K562 (cell line): ENCODE data around the gene ST3GAL3. TPM values are rescaled to one million over a fixed set of nuclear protein-coding genes. Genes with fewer than 3 reads are reported as not detected.

Experiments
- ATAC-seq: fragments of 200-7000 bp; cut with Tn5 transposase; 3 replicates; pipeline ENCODE4 v1.9.1; 2020; ENCODE audit warnings: moderate library complexity
- BruUV-seq: library from RNA; stranded (reverse); fragments of 400-500 nt; replicated peaks from 2 replicates; lab custom pipeline; 2021; lab: Mats Ljungman, UMichigan
- CTCF ChIA-PET: fragments of 300-600 bp; formaldehyde crosslinking; extraction: SDS; loops from one replicate; lab custom pipeline; 2021; ENCODE audit warnings: low intra/inter-chr PET ratio; lab: Yijun Ruan, JAX
- POLR2A ChIA-PET: fragments of 300-600, 350-650 bp; sonication (Branson Sonifier 250); formaldehyde crosslinking; extraction: SDS; loops from one replicate; lab custom pipeline; 2021; ENCODE audit warnings: antibody characterized with exemption, inconsistent platforms; lab: Yijun Ruan, JAX
- DNase-seq, 4 experiments: peaks; one replicate each; pipeline versions ENCODE4 v3.0.0 to v3.0.0-alpha.2; 2011 to 2018; ENCODE audit warnings: low spot score in 3 of 4, mixed read lengths in 3 of 4; ENCODE audit errors: extremely low read depth in 1 of 4
- FAIRE-seq: peaks from 2 replicates; lab custom pipeline; 2011; peaks lifted over from hg19 to GRCh38; lab: Jason Lieb, UNC
- H2AFZ ChIP-seq: 2 replicates; pipeline ENCODE4 v1.6.0; 2011; ENCODE audit warnings: low read depth, low read length, control low read depth, inconsistent platforms
- H3K27ac ChIP-seq: fragments of 200-600 bp; 3 replicates; pipeline ENCODE4 v1.8.0; 2011; ENCODE audit warnings: low read depth, mild to moderate bottlenecking, control low read depth, inconsistent platforms, low read length, moderate library complexity, mixed read lengths; ENCODE audit errors: extremely low read depth
- H3K27me3 ChIP-seq, 2 experiments: fragments of 300-600 bp in 1 of 2; 2 replicates in 1 of 2; 3 replicates in 1 of 2; pipeline versions ENCODE4 v1.6.0 to v1.8.0; 2011; ENCODE audit warnings: inconsistent platforms in 2 of 2, low read length in 2 of 2, mild to moderate bottlenecking in 1 of 2, mixed read lengths in 1 of 2, moderate library complexity in 1 of 2; ENCODE audit not compliant: control insufficient read depth in 2 of 2, insufficient read depth in 2 of 2
- H3K36me3 ChIP-seq: fragments of 300-600 bp; 3 replicates; pipeline ENCODE4 v1.8.0; 2011; ENCODE audit warnings: mild to moderate bottlenecking, low read length, inconsistent platforms; ENCODE audit not compliant: control insufficient read depth, insufficient read depth
- H3K4me1 ChIP-seq, 2 experiments: fragments of 200-600 bp in 1 of 2; replicated peaks in 1 of 2; 2 replicates in 1 of 2; 3 replicates in 1 of 2; pipeline versions ENCODE4 v1.5.1 to v1.8.0; 2011; ENCODE audit warnings: inconsistent platforms in 2 of 2, low read length in 2 of 2, mild to moderate bottlenecking in 1 of 2, mixed read lengths in 1 of 2, moderate library complexity in 1 of 2; ENCODE audit not compliant: control insufficient read depth in 2 of 2, insufficient read depth in 2 of 2
- H3K4me2 ChIP-seq: 2 replicates; pipeline ENCODE4 v1.6.1; 2011; ENCODE audit warnings: low read length, control low read depth, inconsistent platforms, mixed read lengths; ENCODE audit not compliant: insufficient read depth
- H3K4me3 ChIP-seq: fragments of 200-600 bp; sonication (generic), shearing (Covaris generic); 2 replicates; pipeline ENCODE4 v1.5.1; 2016; ENCODE audit warnings: control low read depth, inconsistent platforms
- H3K79me2 ChIP-seq: fragments of 200-600 bp; 3 replicates; pipeline ENCODE4 v1.8.0; 2011; ENCODE audit warnings: low read length, inconsistent platforms; ENCODE audit not compliant: control insufficient read depth, insufficient read depth
- H3K9ac ChIP-seq, 2 experiments: 2 replicates each; pipeline versions ENCODE4 v1.6.0 to v1.6.1; 2011; ENCODE audit warnings: low read depth in 2 of 2, low read length in 2 of 2, control low read depth in 1 of 2, inconsistent platforms in 1 of 2, mild to moderate bottlenecking in 1 of 2, mixed read lengths in 1 of 2; ENCODE audit not compliant: insufficient read depth in 1 of 2
- H3K9me1 ChIP-seq: one replicate; pipeline ENCODE4 v1.6.0; 2011; ENCODE audit warnings: inconsistent platforms, mild to moderate bottlenecking, low read length, moderate library complexity; ENCODE audit not compliant: control insufficient read depth, insufficient read depth
- H3K9me3 ChIP-seq: replicated peaks from 2 replicates; pipeline ENCODE4 v1.5.1; 2011; ENCODE audit warnings: low read depth, low read length, inconsistent platforms; ENCODE audit not compliant: control insufficient read depth, insufficient read depth
- H4K20me1 ChIP-seq: replicated peaks from 2 replicates; pipeline ENCODE4 v1.6.1; 2011; ENCODE audit warnings: low read length, inconsistent platforms, mixed read lengths; ENCODE audit not compliant: control insufficient read depth, insufficient read depth
- CEBPG ChIP-seq, 3 experiments: fragments of 200-800 bp in 1 of 3; sonication (Bioruptor generic) in 1 of 3; sonication (generic) in 1 of 3; formaldehyde crosslinking in 1 of 3; IDR thresholded peaks in 2 of 3; conservative IDR thresholded peaks in 1 of 3; 2 replicates each; pipeline versions ENCODE4 v1.6.1 to v1.8.0; 2016 to 2022; ENCODE audit warnings: missing compliant biosample characterization in 2 of 3, missing genetic modification characterization in 2 of 3, mild to moderate bottlenecking in 1 of 3, missing genetic modification reagents in 1 of 3
- FOS ChIP-seq: IDR thresholded peaks from 3 replicates; pipeline ENCODE4 v1.6.1; 2011; ENCODE audit not compliant: insufficient read length; ENCODE audit errors: extremely low read depth
- ZFP91 ChIP-seq: sonication (generic); formaldehyde crosslinking; IDR thresholded peaks from 2 replicates; pipeline ENCODE4 v1.8.0; 2022; ENCODE audit warnings: mild to moderate bottlenecking, missing genetic modification reagents
- WGBS: fragments of 100-300 bp; shearing (Covaris generic); methylation state at CpG from one replicate; pipeline ENCODE4 v1.1.6; 2016; ENCODE audit warnings: low coverage, mixed read lengths; ENCODE audit not compliant: insufficient coverage; ENCODE audit errors: missing lambda C conversion rate; 5-methylcytosine and 5-hydroxymethylcytosine counted together
- in situ Hi-C: fragments of 300-500 bp; cut with MboI; formaldehyde crosslinking; loops from 4 replicates; pipeline ENCODE4 v1.15.0; 2018; ENCODE audit warnings: inconsistent platforms, mixed read lengths
- intact Hi-C: fragments of 100-400 bp; cut with micrococcal nuclease; formaldehyde crosslinking; loops from 2 replicates; pipeline ENCODE4 v1.14.2; 2022
- polyA plus RNA-seq, 8 experiments: library from polyadenylated mRNA; depleted of rRNA in 4 of 8; stranded (reverse) in 5 of 8; unstranded in 3 of 8; fragments of >200 nt; fragmentation: Nextera tagmentation in 2 of 8; fragmentation: Illumina TruSeq in 1 of 8; extraction: Ambion mirVana in 2 of 8; extraction: Trizol in 1 of 8; gene quantifications; 2 replicates each; pipeline versions ENCODE4 v1.2.1 to v1.2.3, GENCODE V29; 2011 to 2014; ENCODE audit warnings: inconsistent platforms in 1 of 8, missing spikeins in 1 of 8
- total RNA-seq, 7 experiments: library from RNA; depleted of rRNA in 6 of 7; stranded (reverse); fragments of >200 nt in 6 of 7; fragmentation: Illumina TruSeq in 2 of 7; extraction: Trizol in 2 of 7; gene quantifications; 2 replicates each; pipeline versions ENCODE4 v1.2.1 to v1.2.3, GENCODE V29; 2011 to 2021; ENCODE audit warnings: low replicate concordance in 1 of 7

Gene ST3GAL3
- total and polyA plus RNA-seq, 9 of the 15 experiments (the other 6 are each of a cell fraction or from before 2014, with no cell fraction given): 1.2 to 18.9 (median 11.0) TPM

GRCh38 chr1:43832255-43832654 is 124.9 kb downstream of the ST3GAL3 start:
- Histone ChIP-seq H3K27ac (no peak overlapping the region), H3K4me1 (peaks cover 28 to 41% of the 10 kb centered on the region in 2 experiments), H3K36me3 (0 out of 3 replicates have a peak, but pooled peaks cover 5% of the 10 kb centered on the region), H3K9me3 (no peaks in the 10 kb centered on the region), H3K79me2 (peaks cover 2% of the 10 kb centered on the region; the same call in 2 of the 3 replicates), H3K4me3 (no peak overlapping the region), H3K9me1 (peaks cover 4% of the 10 kb centered on the region), H4K20me1 (no peaks in the 10 kb centered on the region), H2AFZ (no peak overlapping the region), H3K4me2 (no peak overlapping the region), H3K27me3 (no peaks in the 10 kb centered on the region), H3K9ac (no peak overlapping the region)
- ChIA-PET POLR2A (interaction anchor here (0.6 to 1.1 kb wide), 4 partner anchors 9 to 37 kb away, joined by 3 read pairs; no protein-coding TSS in a partner anchor), CTCF (no interaction called here)
- in situ Hi-C loops (no loop called here), intact Hi-C loops (no loop called here)
- no peak for FAIRE-seq
- TF ChIP-seq FOS (no peak), ZFP91 (CRISPR knock-in tag) (peak; percentile 72; the same call in 1 of the 2 replicates), CEBPG (CRISPR knock-in tag; IDR thresholded peaks at IDR 0.05) (0 out of 2 replicates have a peak, but pooled peaks have one; percentile 20), CEBPG (tag; conservative IDR thresholded peaks at IDR 0.05 in 1 of 2, IDR thresholded peaks at IDR 0.05 in 1 of 2) (no peak)
- WGBS: 60% methylated on average over 3 of the region's 3 CpGs
- no TSS peak for BruUV-seq
- no peak for ATAC-seq
- no peak for DNase-seq
